Neural progenitor cell (in vitro differentiated cells): ENCODE measurements around the gene GMDS.

Experiments
- EZH2 ChIP-seq: fragments of 200-600 bp; sonication (generic); IDR thresholded peaks from 2 replicates; pipeline ENCODE4 v1.6.1; 2017; ENCODE audit warnings: antibody characterized with exemption, mild to moderate bottlenecking, moderate library complexity
- TF ChIP-seq, protein P1 (sequence below): fragments of 200-600 bp; sonication (generic); IDR thresholded peaks from 2 replicates; pipeline ENCODE4 v1.5.1; 2017; ENCODE audit warnings: antibody characterized with exemption, mild to moderate bottlenecking

GRCh38 chr6:2263896-2264295 lies 18.5 kb upstream of the GMDS start:
- TF ChIP-seq, protein P1, sequence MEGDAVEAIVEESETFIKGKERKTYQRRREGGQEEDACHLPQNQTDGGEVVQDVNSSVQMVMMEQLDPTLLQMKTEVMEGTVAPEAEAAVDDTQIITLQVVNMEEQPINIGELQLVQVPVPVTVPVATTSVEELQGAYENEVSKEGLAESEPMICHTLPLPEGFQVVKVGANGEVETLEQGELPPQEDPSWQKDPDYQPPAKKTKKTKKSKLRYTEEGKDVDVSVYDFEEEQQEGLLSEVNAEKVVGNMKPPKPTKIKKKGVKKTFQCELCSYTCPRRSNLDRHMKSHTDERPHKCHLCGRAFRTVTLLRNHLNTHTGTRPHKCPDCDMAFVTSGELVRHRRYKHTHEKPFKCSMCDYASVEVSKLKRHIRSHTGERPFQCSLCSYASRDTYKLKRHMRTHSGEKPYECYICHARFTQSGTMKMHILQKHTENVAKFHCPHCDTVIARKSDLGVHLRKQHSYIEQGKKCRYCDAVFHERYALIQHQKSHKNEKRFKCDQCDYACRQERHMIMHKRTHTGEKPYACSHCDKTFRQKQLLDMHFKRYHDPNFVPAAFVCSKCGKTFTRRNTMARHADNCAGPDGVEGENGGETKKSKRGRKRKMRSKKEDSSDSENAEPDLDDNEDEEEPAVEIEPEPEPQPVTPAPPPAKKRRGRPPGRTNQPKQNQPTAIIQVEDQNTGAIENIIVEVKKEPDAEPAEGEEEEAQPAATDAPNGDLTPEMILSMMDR = no peak
- TF ChIP-seq EZH2 = no peak
